SKM-1 (cell line): ENCODE measurements around the gene LYPD6.

Experiments used
- DNase-seq: peaks from one replicate; lab custom pipeline; 2025; ENCODE audit not compliant: unreplicated experiment; lab: John Stamatoyannopoulos, UW

LYPD6 gene

DNA sequence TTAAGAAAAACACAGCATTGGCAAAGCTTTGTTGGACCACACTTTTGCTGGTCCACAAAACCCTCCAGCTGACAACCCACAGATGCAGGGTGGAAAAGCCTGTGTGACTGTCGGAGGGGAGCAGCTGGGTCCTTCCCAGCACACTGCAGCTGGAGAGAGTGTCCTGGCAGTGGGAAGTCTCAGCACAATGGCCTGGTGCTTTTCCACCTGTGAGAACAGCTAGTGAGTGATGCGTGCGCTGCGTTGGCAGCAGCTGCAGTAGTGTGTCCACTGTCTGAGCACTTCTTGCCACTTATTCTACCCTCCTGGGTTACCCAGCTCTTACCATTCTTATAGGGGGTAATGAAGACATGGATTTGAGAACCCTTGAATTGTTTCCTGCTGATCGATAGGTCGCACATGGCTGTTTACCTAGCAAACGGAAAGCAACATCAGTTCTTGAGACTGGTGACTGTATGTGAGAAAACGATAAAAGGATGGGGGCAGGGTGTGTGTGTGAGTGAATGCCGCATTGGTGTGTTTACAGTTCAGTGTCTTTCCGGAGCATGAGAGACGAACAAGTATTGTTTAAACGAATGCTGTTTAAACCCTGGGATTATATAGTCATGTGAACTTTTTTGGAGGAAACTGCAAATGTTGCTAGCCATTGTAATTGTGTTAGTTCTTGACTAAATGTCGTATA lies 69.7 kb downstream of the LYPD6 start:
- DNase-seq: no peak

DNA sequence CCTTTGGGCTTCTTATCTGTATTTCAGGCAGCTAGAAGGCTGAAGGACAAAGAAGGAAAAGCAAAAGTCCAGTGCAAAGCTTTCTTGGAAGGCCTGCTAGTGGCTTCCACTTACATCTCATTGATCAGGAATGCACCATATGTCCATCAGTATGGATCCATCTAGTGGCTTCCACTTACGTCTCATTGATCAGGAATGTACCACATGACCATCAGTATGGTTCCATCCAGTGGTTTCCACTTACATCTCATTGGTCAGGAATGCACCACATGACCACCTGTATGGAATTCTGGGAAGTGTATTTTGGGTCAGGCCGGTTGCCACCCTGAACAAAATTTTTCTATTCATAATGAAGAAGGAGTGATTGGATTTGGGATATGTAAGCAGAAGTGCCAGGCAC lies 70.6 kb downstream of the LYPD6 start:
- no peak for DNase-seq

DNA sequence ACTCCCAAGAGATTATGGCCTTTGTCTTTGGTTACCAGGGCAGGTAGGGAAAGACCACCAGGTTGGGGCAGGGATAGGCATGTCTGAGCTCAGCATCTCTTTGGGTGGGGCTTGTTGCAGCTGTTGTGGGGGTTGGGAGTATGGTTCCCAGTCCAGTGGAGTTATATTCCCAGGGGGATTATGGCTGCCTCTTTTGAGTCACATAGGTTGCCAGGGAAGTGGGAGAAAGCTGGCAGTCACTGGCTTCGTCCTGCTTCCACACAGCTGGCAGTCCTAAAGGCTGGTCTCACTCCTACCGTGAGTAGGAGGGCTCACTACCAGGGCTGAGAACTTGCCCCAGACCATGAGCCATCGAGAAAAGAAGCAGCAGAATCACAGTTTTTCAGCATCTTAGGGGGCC lies 79.1 kb downstream of the LYPD6 start:
- no peak for DNase-seq

DNA sequence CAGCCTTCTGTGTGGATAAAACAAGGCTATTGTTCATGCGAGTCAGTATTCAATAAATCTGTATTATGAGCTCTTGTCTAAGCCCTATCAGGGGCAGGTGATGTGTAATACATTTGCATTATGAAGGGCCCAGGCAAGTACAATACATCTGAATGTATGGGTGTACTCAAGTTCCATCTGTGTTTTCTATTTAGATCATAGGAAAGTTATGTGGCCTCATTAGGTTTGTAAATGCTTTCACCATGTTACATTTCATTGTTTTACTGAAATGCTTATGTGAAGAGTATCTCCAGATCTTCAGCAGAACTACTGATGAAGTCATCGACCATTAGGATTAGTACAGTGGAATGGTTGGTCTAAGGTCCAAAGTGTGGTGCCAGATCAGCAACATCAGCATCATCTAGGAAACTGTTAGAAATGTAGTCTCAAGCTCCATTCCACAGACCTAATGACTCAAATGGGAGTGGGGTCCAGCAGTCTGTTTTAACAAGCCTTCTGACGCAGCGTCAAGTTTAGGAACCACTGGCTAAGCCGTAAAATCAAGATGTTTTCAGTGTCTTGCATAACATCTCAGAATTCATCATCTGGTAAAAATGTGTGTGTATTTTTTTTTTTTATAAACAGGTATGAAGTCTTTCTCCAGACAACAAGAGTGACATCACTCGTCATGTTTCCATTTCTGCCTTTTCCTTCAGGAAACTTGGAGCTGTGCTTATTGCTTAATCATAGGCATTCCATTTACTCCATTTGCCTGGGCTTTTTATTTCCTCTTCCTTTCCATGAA lies 80.5 kb downstream of the LYPD6 start:
- DNase-seq: no peak

DNA sequence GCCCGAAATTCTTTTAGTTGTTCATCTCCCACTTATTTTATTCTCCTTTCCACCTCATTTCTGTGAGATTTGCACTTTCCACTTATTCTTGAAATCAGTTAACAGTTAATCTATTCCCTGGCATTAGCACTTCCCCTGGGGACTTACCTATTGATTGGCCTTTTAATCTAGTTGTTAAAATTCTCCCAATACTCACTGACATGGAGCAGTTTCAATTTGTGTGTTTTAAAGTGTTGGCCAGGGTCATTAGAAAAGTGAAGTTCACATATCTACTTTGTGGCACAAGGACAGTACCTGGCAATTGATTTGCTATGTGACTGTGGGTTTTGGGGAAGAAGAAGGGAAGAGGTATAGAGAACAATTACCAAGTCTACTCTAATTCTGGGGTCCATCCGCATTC lies 83.1 kb downstream of the LYPD6 start:
- no peak for DNase-seq

DNA sequence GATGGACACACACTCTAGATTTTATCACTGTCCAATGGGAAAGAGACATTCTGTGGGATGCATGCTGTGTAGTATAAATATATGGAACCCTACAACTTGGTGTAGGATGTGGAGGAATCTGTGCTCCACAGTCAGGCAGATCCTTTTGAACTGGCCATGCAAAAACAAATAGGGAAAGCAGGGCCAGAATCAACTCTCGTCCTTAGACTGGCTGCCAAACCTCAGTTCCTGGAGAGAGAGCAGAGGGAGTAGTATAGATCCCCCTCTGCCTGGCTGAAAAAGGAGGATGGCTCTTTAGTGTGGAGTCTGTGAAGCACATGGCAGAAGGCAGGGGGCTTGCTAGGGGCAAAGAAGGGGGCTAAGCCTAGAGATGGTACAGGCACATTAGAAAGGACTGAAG lies 84.7 kb downstream of the LYPD6 start:
- no peak for DNase-seq

DNA sequence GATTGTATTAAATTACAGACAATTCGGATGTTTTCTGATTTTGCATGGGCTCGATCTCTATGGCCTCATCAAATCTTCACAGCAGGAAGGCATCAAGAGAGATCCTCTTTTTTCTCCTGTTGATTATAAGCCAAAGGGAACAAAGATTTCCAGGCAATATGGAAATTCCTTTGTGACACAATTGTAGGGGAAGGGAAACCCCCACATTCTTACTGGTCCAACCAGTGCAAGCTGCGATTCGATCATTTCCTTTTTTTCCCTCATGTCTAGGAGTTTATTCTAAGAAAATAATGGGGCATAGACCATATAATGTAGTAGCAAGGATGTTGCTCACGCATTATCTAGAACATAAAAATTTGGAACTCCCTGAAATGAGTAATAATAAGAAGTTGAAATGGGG lies 87.7 kb downstream of the LYPD6 start:
- no peak for DNase-seq

DNA sequence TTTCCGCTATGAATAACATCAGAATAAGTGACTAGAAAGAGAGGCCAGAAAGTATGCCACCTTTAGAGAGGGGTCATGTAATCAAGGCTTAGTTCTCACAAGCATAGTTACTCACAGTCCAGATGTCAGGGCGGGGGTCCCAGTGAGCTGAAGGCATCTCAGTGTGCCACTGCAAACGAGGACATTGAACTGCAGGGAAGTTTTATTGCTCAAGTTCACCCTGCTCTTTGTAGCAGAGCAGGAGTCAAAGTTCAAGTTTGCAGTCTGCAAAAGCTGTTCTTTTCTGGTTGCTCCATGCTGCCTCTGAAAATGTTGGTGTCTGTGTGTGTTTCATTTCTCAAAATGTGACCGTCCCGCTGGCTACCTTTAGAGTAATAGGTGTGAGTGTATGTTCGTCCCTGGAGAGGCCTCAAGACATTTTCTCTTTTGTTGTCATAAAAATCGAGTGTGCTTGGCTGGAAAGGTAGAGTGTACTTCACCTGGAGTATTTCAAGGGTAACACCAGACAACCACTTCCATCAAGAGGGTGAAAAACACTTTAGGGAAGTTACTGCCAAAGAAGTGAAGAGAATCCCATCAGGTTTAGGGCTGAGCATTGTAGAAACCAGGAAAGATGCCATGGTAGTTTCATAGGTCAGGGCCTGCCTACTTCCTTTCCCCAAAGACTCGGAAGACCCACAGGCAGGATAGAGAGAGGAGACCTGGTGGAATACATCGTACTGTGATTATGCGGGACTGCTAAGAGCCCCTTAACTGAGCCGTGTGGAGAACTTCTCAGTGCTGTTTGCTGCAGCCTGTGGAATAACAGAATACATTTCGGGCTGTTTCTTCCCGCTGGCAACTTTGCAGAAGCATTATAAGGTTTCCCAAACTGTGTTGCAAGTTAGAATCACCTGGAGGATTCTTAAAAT lies 89.9 kb downstream of the LYPD6 start:
- no peak for DNase-seq

DNA sequence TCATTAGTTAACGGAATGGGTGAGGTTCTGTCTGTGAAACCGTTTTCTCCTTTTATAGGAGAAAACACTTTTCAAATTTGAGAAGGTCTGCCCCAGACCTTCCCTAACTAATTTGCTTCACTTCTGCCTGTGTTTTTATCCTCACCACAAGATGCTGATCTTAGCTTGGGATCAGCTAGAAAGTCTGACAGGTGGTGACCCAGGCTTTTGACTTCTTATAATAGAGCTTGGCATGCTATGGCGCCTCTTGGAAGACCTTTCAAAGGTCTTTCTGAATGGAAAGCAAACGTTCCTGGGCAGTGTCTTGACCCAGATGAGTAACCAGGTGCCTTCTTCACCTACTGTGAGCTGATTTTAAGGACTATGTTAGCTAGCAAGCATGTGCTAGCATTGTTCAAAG lies 91.4 kb downstream of the LYPD6 start:
- DNase-seq: no peak

DNA sequence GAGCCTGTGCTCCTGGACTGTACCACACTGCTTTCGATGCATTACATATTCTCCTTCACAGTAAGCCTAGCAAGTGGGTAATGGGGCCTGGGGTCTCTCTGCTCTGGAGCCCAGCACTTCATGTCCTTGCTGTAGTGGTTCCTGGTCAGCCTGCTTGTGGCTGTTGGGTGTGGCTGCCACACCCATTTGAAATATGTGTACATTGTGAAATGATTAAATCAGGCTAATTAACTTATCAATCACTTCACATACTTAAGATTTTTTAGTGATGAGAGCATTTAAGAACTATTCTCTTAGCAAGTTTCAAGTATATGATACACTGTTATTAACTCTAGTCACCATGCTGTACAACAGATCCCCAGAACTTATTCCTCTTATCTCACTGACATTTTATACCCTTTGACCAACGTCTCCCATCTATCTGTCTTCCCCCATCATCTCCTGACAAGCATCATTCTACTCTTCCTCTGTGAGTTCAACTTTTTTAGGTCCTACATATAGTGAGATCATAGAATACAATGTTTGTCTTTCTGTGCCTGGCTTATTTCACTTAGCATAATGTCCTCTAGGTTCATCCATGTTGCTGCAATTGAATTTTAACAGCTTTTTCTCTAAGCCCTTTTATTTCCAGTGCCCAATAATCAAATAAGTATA lies 92.1 kb downstream of the LYPD6 start:
- no peak for DNase-seq

DNA sequence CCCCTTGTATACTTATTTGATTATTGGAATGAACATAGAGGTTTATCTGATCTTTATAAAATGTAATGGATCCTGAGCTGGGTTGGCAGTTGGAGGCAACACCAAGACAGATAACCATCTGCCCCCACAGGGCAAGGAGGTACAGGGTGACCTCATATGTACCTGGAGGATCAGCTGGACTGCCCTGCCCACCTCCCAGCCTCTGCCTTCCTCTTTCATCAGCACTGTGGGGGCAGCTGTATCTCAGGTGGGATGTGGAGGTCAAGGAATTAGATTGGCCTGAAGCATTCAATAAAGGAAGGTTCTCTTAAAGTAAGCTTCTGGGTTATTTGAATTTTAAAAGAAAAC lies 92.6 kb downstream of the LYPD6 start:
- DNase-seq: no peak

DNA sequence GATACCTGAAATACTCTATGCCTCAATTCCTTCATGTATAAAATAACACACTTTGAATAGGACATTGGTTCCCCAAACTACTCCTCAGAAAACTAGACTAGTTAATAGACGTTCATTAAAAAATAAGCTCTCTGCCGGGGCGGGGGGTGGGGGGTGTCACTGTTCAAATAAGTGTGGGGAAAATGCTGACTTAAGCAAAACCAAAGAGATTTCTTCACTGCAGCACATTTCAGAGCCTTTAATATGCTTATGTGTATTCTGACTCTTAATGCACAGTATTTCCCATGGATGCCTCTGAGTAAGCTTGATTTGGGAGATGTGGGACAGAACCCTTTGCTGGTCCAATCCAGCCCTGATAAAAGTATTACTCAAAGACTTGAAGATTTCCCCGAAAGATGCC lies 93.2 kb downstream of the LYPD6 start:
- DNase-seq: no peak

DNA sequence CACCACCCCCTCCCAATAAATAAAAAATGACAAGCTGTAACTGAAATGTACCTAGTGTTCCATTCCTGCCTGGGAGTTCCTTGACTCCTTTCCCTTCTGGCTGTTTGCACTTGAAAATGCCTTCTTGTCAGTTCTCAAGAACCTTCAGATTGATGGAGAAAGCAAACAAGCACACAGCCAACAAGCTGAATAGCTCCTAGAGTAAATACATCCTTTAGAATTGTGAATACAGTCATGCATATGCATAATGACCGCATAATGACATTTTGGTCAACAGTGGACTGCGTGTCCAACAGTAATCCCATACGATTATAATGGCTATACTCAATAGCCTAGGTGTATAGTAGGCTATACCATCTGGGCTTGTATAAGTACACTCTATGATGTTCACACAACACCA lies 97.0 kb downstream of the LYPD6 start:
- DNase-seq: no peak

DNA sequence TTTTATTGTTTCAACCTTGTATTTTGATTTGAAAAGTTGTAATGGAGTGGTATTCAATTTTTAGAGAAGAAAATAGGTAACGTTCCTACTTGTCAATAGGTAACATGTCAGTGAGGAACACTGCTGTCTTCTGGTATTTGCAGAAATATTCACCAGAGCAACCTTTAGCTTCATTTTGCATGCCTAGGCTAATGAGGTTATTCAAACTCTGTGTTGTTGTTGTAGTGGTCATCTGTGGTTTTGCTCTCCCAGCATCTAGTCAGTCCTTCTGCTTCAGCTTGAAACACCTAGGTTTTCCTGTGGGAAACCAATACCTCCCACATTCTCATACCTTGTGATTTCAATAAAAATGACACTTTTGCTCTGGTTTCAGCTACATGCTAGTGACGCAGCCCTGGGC lies 98.4 kb downstream of the LYPD6 start:
- no peak for DNase-seq

DNA sequence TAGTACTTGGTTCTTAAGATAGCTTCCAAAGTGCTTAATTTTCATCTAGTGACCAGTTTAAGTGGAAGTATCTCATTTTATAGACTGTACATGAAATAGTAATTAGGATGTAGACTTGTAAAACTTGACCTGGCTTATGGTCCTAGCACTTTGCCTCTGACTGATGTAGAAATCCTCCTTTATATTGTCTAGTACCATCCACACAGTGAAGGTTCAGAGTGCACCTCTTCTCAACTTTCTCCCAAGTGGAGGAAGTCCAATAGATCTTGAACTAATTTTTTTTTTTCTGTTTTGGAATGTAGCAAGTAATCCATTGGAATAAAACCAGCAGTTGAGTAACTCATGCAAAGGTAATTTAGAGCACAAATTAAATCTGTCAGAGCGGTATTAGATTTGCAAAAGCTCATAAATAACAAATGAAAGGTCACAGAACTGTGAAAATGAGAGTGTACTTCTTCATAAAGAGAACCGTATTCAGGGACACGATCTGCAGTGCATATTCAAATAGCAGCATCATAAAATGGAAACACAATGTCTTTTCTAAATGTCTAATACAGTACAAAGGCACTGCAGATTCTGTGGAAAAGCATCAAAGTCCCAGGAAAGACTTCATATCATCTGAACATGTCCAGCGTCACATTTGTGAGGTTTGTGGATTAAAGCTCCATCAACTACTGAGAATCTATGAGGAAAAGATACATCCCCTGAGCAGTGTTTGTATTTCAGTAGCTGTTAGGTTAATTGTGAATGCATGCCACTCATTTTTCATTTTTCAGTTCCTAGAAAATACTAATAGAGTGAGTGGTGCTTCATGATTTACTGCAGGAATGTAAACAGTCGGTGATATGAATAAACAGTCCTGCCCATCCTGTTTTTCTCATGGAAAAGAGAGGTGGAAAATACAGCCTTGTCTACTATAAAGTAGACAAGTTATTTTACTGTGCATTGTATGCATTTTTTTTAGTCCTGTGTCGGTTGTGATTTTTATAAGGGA lies 100.7 kb downstream of the LYPD6 start:
- DNase-seq: no peak

DNA sequence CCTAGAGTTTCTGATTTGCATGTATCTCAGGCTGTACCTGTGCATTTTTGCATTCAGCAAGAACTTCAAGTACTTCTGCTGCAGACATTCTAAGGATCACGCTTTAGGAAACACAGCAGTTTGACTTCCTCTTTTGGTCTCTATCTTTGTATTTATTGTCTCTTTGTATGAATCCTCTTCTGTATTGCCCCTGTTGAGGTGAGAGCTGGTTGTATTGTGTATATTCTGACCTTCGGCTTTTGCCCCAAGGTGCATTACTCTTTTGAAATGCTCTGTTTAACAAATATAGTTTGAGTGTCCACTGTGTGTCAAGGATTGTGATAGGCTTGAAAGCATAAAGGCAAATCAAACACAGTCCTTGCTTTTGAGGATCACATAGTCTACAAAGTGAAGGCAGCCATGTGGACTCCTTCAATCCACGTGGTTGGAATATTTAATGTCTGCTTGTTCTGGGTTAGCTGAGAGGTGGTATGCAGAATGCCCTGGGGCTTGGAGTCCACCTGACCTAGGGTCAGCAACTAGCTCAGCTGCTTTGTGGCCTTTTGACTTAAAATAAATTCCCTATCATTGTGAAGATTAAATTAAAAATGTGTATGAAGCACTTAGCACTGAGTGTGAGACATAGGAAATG lies 108.1 kb downstream of the LYPD6 start:
- no peak for DNase-seq

DNA sequence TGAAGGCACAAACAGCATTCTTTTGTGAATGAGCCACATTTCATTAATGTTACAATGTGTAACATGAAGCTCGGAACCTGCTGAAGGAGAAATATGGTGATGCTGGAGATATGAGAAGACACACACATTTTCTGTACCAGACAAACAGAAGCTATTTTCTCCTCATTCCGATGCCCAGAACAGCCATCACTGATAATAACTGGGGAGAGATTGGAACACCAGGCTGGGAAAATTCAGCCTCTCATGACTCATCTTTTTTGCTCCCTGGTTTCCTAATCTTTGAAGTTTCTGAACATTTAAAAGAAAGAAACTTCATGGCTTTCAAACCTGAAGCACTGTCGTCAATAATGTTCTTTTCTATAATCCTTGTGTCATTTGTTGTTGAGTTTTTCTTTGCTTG lies 110.9 kb downstream of the LYPD6 start:
- no peak for DNase-seq

DNA sequence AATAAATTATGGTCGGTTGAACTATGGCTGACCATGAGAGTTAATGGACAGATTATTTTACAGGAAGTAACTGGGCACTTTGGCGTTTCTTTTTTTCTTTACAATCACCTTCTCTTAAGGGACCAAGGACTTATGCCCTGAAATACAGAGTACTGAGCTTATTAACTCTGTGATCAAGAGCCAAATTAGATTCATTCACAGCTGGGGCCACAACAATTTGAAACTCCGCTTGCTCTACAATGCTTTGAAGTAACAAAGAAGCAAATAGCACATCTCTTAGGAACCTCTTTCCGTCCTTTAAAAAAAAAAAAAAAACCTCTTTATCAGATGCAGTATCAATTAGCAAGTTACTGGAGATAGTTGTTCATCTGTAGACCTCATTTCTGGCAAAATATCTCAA lies 112.0 kb downstream of the LYPD6 start:
- no peak for DNase-seq

DNA sequence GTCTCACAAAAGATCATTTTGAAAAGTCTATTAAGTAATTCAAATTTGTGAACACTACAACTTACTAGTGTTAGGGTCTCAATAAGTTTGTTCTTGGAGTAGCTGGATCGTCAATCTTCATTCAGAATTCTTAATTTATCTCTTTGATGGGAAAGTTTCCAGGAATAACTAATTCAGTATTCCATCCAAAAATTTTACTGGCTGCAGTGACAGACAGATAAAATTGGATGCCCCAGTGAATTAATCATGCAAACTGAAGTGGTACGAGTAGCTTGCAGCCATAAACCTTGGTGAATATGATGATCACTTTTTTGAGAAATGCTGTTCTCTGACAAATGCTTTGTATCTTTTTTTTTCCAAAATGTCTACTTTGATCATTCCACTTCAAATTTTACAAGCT lies 112.8 kb downstream of the LYPD6 start:
- no peak for DNase-seq

DNA sequence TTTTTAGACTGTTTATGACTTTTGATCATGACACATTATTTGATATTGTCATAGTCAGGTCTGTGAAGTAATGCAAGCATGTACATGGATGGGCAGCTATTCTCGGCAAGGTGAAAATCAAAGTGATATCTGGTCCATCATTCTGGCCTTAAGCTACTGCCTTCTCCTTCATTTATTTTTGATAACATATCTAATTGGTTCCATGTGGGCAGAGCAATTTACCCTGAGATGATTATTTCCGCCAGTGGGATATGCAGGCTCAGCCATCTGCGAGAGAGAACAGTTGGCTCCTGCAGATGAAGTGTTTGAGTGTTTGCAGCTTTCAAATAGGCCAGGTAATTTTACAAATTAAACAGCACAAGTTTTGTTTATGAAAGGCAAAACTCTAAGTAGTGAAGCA lies 116.4 kb downstream of the LYPD6 start:
- DNase-seq: no peak
